Measurements from ENCODE around the gene OR6J1.

OR6J1 gene

DNA sequence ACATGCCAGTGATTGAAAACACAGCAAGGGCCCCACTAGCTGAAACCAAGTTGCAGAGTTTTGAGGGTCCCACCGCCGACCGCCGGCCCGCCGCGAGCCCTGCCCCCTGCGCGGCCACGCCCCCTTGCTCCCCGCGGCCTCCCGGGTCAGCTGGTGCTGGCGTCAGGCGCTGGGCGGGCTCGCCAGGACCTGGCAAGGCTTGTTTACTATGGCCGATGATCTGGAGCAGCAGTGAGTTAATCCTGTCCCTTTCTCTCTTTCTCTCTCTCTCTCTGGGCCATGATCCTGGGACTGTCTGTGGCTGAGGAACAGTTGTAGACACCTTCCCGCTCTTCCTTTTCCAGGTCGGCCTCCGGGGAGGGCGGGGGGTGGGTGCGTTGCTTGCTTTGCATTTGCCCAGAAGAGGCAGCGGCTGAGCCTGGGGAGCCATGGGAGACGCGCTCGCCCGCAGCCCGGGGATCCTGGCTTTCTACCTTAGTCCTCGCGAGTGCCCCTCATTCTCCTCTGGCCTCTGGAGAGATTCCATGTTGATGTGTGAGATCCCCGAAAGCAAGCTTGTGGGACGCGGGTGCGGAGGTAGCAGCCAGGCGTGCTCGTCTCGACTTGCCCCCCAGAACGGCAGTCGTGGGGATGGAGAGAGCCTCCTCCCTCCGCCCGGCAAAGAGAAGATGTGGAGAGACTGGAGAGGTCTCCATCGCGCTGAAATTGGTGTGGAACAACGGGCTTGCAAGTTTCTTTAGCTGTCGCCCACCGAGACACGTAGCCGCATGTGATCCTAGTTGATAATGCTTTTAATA is 45.9 kb downstream of the OR6J1 start, which contains the start of gene ABHD4:
Gene ABHD4, plus strand, starts transcription at position 202 of the 797 bp plus-strand sequence. Its CDS starts 7 bp downstream, at position 209.
- TF ChIP-seq, protein P1, sequence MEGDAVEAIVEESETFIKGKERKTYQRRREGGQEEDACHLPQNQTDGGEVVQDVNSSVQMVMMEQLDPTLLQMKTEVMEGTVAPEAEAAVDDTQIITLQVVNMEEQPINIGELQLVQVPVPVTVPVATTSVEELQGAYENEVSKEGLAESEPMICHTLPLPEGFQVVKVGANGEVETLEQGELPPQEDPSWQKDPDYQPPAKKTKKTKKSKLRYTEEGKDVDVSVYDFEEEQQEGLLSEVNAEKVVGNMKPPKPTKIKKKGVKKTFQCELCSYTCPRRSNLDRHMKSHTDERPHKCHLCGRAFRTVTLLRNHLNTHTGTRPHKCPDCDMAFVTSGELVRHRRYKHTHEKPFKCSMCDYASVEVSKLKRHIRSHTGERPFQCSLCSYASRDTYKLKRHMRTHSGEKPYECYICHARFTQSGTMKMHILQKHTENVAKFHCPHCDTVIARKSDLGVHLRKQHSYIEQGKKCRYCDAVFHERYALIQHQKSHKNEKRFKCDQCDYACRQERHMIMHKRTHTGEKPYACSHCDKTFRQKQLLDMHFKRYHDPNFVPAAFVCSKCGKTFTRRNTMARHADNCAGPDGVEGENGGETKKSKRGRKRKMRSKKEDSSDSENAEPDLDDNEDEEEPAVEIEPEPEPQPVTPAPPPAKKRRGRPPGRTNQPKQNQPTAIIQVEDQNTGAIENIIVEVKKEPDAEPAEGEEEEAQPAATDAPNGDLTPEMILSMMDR (IDR thresholded peaks at IDR 0.05; ENCODE audit: borderline replicate concordance, insufficient read depth, low read depth, low read length), result no peak
- peak within 1 kb of the TSS; percentile 58 for H3K4me3 ChIP-seq (ENCODE audit: low read depth, low read length)

GRCh38 chr14:22597771-22598098 is 46.4 kb downstream of the OR6J1 start:
- TF ChIP-seq, protein P1 (IDR thresholded peaks at IDR 0.05; ENCODE audit: borderline replicate concordance, insufficient read depth, low read depth, low read length), result no peak

GRCh38 chr14:22597265-22597664 is 46.9 kb downstream of the OR6J1 start:
- no peak overlapping the region for H3K4me3 ChIP-seq (ENCODE audit: low read depth, low read length)
- TF ChIP-seq, protein P1 (IDR thresholded peaks at IDR 0.05; ENCODE audit: borderline replicate concordance, insufficient read depth, low read depth, low read length), result no peak

More at GRCh38 chr14:22597771-22598098, 46.4 kb downstream of the OR6J1 start:
- H3K4me3 ChIP-seq (ENCODE audit: low read depth, low read length), result peak overlapping the region; percentile 58

- TF ChIP-seq, protein P1 (IDR thresholded peaks at IDR 0.05; ENCODE audit: borderline replicate concordance, insufficient read depth, low read depth, low read length), result no peak
- H3K4me3 ChIP-seq (ENCODE audit: low read depth, low read length), result no peak overlapping the region
Observed at GRCh38 chr14:22596354-22596879, 47.7 kb downstream of the OR6J1 start.

DNA sequence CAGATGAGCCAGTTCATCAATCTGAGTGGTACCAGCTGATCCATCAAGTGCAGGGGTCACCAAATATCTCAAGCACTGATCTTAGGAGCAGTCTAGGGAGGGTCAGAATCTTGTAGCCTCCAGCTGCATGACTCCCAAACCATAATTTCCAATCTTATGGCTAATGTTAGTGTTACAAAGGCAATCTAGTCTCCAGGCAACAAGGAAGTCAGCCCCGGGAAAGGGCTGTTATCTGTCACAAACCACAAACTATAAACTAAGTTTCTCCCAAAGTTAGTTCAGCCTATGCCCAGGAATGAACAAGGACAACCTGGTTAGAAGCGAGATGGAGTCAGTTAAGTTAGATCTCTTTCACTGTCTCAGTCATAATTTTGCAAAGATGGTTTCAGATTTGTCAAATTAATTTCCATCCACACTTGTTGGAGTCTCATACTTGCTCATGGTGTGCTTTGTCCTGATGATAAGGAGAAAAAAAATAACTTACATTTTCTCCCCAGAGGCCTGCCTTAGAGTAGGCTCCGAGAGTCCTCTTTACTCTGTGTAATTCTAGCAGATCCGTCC is 49.9 kb downstream of the OR6J1 start:
- TF ChIP-seq, protein P1 (IDR thresholded peaks at IDR 0.05; ENCODE audit: borderline replicate concordance, insufficient read depth, low read depth, low read length), result no peak

DNA sequence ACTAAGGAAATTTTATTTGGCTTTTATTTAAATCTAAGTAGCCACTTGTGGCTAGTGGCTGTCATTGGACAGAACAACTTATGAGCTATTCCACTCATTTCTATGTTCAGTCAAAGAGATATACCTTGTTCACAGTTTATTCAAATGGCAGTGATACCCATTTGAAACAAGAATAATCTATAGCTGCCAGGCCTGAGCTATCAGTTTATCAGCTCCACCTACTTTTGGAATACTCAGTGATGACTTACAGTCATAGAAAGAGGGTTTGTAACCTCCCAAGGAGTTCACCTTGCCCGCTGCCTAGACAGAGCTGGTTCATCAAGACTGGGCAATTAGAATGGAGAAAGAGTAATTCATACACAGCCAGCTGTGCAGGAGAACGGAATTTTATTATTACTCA is 50.6 kb downstream of the OR6J1 start:
- TF ChIP-seq, protein P1 (IDR thresholded peaks at IDR 0.05; ENCODE audit: borderline replicate concordance, insufficient read depth, low read depth, low read length), result no peak
- no peak overlapping the region for H3K4me3 ChIP-seq (ENCODE audit: low read depth, low read length)

More for the DNA sequence above, 49.9 kb downstream of the OR6J1 start:
- H3K4me3 ChIP-seq (ENCODE audit: low read depth, low read length), result no peak overlapping the region
